SK-N-SH treated with all-trans-retinoic acid at 6 μM for 48 hours (cell line): ENCODE data around the gene CSNK2A2.

ENCODE experiments used
- ARNTL ChIP-seq: fragments of 450-650 bp; formaldehyde crosslinking; IDR thresholded peaks from 2 replicates; pipeline ENCODE4 v1.5.0; 2020; ENCODE audit warnings: low read depth, mild to moderate bottlenecking, moderate library complexity, borderline replicate concordance
- CSDC2 ChIP-seq: fragments of 250-450 bp; sonication (Bioruptor Pico); IDR thresholded peaks from 2 replicates; pipeline ENCODE4 v1.5.0; 2020; ENCODE audit warnings: mild to moderate bottlenecking, moderate library complexity
- TOX ChIP-seq: fragments of 250-450 bp; sonication (Bioruptor Pico); IDR thresholded peaks from 2 replicates; pipeline ENCODE4 v1.8.0; 2021; ENCODE audit warnings: mild to moderate bottlenecking, moderate library complexity, borderline replicate concordance
- ZFP30 ChIP-seq: fragments of 450-650 bp; formaldehyde crosslinking; IDR thresholded peaks from 2 replicates; pipeline ENCODE4 v1.5.0; 2022; ENCODE audit warnings: mild to moderate bottlenecking, moderate library complexity
- TF ChIP-seq, protein P1 (sequence below): fragments of 250-450 bp; sonication (Bioruptor Pico); IDR thresholded peaks from 2 replicates; pipeline ENCODE4 v1.8.0; 2020; ENCODE audit warnings: mild to moderate bottlenecking, moderate library complexity, borderline replicate concordance

GRCh38 chr16:58195344-58195743, 2.6 kb downstream of the CSNK2A2 start:
- TF ChIP-seq ARNTL (CRISPR knock-in tag) = no peak
- no peak for TF ChIP-seq CSDC2 (CRISPR knock-in tag)
- TF ChIP-seq TOX (CRISPR knock-in tag) = no peak
- TF ChIP-seq, protein P1, sequence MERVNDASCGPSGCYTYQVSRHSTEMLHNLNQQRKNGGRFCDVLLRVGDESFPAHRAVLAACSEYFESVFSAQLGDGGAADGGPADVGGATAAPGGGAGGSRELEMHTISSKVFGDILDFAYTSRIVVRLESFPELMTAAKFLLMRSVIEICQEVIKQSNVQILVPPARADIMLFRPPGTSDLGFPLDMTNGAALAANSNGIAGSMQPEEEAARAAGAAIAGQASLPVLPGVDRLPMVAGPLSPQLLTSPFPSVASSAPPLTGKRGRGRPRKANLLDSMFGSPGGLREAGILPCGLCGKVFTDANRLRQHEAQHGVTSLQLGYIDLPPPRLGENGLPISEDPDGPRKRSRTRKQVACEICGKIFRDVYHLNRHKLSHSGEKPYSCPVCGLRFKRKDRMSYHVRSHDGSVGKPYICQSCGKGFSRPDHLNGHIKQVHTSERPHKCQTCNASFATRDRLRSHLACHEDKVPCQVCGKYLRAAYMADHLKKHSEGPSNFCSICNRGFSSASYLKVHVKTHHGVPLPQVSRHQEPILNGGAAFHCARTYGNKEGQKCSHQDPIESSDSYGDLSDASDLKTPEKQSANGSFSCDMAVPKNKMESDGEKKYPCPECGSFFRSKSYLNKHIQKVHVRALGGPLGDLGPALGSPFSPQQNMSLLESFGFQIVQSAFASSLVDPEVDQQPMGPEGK (CRISPR knock-in tag) = no peak
- TF ChIP-seq ZFP30 (CRISPR knock-in tag) = no peak
